ENCODE data around the gene PCGF3.

Gene PCGF3

GRCh38 chr4:784401-785331 is 79.0 kb downstream of the PCGF3 start:
- no peak for DNase-seq (ENCODE audit: low spot score)

GRCh38 chr4:785332-786073 is 79.9 kb downstream of the PCGF3 start:
- no peak for DNase-seq (ENCODE audit: low spot score)

- no peak for DNase-seq (ENCODE audit: low spot score)
These were observed 80.6 kb downstream of the PCGF3 start for GRCh38 chr4:786074-786741.

- no peak for DNase-seq (ENCODE audit: low spot score)
These were observed 81.2 kb downstream of the PCGF3 start for GRCh38 chr4:786861-787300.

DNA sequence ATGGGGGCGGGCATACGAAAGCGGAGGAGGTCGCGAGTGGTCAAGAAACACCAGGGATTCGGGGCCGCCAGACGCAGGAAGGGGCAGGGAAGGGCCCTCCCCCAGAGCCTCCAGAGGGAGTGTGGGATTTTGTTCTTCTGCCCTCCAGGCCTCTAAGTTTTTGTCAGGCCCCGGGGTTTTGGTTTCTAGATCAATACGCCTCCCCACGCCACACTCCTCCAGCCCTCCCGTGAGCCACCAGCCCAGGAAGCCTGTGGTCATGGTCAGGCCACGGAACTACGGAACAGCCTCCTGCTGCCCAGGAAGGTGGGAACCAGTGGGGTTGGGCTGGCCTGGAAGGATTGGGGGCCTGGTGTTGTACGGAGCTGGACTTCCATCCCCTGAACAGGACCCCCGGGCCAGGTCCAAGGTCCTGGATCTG is 81.9 kb downstream of the PCGF3 start:
- no peak for DNase-seq (ENCODE audit: low spot score)

DNA sequence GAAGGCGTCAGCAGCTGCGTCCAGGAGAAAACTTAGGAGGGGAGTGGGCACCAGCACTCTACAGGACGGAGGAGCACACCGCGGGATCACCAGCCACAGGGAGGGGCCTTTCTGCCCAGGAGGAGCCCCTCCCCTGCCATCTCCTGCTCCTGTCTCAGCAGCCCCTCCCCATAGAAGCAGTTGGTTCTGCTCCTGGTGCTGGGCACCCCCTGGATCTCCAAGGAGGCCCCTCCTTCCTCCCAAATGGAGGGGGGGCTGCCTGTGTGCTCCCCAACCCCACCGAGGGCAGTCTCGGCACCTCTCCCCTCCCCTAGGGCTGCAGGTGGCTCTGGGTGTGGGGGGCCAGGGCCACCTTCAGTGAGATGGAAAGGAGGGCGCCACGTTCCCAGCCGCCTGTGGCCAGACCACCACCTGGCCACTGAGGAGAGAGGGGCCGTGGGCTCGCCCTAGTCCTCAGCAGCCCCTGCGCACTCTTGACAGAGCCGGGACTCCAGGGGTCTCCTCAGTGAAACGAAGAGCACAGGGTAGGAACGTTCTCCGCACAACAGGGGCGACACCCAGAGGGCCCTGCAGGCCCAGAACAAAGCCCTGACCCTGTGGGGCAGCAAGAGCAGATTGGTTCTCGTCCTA is 82.5 kb downstream of the PCGF3 start:
- DNase-seq (ENCODE audit: low spot score) = no peak

GRCh38 chr4:788636-789297 is 83.1 kb downstream of the PCGF3 start:
- DNase-seq (ENCODE audit: low spot score) = no peak

- DNase-seq (ENCODE audit: low spot score) = no peak
These were observed 84.2 kb downstream of the PCGF3 start for GRCh38 chr4:789571-790465.

DNA sequence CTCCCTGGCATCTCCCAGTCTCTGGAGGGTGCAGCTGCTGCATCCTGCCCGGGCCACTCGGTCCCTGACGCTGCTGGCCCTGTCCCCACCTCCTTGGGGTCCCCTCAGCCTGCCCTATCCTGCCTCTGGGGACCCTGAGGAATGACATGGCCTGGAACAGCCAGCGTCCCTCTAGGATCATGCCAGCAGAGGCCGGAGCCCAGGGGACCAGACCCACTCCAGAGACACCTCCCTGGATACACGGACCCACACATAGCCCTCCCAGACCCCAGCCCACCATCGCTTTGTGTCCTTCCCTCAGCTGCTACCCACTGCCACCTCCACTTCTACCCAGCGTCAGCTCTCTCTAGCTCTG is 84.8 kb downstream of the PCGF3 start:
- DNase-seq (ENCODE audit: low spot score) = no peak

DNA sequence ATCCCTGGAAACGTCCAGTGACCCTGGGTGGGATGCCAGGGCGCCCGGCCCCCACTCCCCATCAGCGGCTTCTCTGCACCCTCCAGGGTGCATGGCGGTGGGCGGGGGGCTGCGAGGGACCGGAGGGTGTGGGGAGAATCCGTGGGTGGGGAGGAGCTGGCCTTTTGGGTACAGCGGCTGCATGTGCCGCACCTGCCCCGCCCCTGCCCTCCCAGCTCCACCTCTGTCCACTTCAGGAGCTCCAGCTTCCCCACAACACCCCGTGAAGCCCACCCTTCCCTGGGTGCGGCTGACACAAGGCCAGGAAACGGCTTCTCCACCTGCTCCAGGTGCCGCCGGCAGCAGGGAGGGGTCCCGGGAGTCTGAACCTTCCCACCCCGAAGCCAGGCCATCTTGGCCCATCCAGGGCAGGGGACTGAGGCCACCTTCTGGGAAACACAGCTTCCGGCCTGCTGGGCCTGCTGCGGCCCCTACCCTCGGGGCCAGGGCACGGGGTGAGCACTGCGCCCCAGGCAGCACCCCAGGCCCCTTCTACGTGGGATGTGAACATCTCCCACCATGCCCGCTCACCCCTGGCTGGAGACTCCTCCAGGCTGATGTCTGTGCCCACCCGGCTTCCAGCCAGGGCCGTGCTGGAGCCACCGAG is 85.7 kb downstream of the PCGF3 start:
- DNase-seq (ENCODE audit: low spot score) = no peak

DNA sequence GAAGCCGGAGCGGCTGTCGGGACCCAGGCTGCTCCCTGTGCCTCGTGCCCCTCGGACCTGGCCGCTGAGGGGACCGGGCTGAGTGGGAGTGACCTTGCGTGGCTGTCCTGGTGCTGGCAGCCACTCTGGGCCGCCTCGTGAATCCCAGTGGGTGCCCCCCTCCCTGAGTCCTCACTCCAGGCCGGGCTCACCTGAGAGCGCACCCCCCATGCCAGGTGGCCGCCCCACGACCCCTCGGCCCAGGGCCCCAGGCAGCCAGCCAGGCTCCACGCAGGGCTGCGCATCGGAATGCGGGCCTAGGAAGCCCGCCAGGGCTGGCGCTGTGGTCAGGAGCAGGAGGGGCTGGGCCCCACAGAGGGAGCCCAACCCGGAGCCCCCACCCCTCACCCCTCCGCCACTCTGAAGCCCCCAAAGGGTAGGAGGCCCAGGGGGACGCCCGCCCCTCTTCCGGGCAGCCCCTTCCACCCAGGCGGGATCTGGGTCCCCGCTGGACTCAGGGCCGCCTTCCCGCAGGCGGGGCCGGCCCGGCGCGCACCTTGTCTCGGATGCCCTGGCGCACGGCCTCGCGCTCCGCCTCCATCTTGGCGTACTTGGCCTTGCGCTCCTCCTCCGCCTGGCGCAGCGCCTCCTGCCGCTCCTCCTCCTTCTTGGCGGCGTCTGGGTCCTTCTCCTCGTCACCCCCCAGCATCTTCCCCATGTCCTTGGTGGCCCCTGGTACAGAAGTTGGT is 86.4 kb downstream of the PCGF3 start:
- DNase-seq (ENCODE audit: low spot score) = no peak

- no peak for DNase-seq (ENCODE audit: low spot score)
These were observed 87.0 kb downstream of the PCGF3 start for GRCh38 chr4:792626-793092.

- no peak for DNase-seq (ENCODE audit: low spot score)
These were observed 87.6 kb downstream of the PCGF3 start for GRCh38 chr4:793093-793861.

GRCh38 chr4:793941-794621 is 88.4 kb downstream of the PCGF3 start:
- no peak for DNase-seq (ENCODE audit: low spot score)

DNA sequence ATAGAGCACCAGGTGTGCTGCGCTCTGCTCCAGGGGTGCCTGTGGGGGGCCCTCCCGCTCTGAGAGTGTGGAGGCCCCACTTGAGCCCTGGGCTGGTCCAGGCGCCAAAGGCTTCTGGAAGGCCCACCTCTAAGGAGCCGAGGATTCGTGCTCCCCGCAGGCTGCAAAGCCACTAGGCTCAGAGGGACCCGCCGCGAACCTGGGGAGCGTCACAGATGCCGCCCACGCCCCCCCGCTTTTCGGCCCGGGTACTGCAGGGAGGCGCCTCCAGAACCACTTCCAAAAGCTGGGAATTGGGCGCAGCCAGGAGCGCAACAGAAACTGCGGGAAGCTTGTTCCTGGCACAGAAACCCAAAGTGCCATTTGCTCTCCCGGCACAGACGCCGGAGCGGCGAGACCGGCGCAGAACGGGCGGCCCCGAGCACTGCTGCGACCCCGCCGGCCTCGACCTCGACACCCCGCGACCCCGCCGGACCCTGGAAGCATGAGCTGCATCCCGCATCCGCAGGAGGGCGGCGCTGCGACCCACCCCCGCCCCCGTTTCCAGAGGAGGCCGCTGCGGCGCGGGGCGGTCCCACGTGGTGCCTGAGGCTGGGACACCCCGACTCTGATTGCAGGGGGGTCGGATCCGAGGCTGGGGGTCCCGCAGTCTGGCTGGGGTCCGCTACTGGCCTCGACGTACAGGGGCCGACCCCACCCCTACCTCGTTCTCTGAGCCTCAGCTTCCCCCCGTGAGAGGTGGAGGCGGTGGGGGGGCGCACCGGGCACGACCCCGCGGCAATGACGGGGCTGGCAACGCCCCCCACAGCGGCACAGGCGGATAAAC is 89.5 kb downstream of the PCGF3 start:
- DNase-seq (ENCODE audit: low spot score) = no peak

GRCh38 chr4:795726-796119 is 90.1 kb downstream of the PCGF3 start:
- DNase-seq (ENCODE audit: low spot score) = no peak

DNA sequence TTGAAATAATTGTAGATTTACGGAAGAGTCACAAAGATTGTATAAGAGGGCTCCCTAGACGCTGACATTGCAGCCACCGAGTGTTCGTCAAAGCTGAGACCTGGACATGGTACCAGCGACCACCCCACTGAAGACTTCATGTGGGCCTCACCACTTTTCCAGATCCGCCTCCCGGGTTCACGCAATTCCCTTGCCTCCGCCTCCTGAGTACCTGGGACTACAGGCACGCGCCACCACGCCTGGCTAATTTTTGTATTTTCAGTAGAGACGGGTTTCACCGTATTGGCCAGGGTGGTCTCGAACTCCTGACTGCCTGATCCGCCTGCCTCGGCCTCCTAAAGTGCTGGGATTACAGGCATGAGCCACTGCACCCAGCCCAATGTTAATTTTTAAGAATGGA is 90.6 kb downstream of the PCGF3 start:
- DNase-seq (ENCODE audit: low spot score) = no peak
